ENCODE data around the gene LCP2.

Gene LCP2

GRCh38 chr5:170314541-170315095, 17.0 kb upstream of the LCP2 start:
- no peak for DNase-seq

GRCh38 chr5:170313816-170314215, 16.2 kb upstream of the LCP2 start:
- DNase-seq: no peak

- no peak for DNase-seq
Observed at GRCh38 chr5:170313344-170313743, 15.8 kb upstream of the LCP2 start.

DNA sequence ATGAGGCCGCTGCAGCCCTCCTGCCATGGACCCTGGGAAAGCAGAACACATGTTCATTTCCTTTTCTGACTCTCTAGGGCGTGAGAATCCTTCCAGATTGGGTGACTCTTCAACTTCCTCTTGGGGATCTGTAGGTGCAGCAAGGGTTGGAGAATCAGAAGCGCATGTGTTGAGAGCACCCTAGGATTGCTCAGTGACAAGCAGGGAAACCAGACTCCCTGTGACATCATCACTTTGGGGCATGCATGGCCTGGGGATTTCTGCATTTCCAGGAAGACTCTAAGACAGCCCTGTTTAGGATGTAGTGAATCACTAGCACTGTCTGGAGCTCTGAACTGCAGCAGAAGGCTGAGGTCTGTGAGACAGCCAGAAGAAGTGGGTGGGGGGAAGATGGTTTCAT, 15.1 kb upstream of the LCP2 start:
- no peak for DNase-seq

DNA sequence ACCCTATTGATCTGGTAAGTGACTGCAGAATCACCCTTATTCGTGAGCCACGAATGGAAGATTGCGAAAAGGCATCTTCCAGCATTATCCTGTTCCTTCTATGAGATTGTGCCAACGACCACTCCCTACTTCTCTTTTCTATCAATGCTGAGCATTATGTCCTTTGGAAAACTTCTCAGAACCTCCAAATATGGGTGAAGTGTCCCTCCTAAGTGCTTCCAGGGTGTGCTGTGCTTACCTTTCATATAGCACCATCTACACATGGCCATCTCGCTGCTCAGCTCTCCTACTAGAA, 14.7 kb upstream of the LCP2 start:
- no peak for DNase-seq

- no peak for DNase-seq
Observed at GRCh38 chr5:170311511-170312300, 14.1 kb upstream of the LCP2 start.

- no peak for DNase-seq
Observed at GRCh38 chr5:170310256-170310926, 12.8 kb upstream of the LCP2 start.

GRCh38 chr5:170308686-170309085, 11.1 kb upstream of the LCP2 start:
- no peak for DNase-seq

GRCh38 chr5:170307575-170308465, 10.2 kb upstream of the LCP2 start:
- no peak for DNase-seq

DNA sequence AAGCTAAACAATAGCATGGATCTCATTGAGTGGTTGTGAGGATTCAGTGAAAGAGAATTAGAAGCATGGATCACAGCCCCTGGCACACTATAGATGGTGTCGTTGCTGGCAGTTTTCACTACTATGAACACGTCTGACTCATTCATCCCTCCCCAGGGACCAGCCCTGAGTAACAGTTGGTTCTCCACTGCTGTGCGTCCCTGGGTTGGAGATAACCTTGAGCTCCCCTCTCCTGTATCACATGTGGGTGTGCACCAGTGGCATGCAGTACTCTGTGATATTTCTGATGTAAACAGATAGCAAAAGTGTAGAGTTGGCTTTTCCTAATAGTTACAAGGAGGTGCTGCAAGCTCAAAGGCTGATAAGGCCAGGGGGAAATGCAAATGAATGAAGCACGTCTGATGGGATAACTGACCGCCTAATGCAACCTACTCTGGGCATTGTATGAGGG, 8.8 kb upstream of the LCP2 start:
- no peak for DNase-seq

DNA sequence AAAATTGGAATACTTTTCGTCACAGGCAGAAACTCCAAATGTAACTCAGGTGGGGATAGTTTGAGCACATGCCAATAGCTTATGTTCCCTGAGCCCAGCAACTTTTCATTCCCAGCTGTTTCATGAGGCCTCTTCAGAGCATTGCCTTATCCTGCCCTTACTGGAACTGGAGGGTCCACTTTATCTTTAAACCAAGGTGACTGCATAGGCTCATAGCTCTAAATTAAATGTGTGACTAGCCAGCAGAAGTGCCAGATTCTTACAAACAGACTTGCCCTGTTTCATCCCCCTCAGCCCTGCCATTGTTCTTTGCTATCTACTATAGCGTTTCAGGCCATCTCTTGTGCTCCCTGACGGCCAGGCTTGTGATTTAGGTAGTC, 8.1 kb upstream of the LCP2 start:
- no peak for DNase-seq

DNA sequence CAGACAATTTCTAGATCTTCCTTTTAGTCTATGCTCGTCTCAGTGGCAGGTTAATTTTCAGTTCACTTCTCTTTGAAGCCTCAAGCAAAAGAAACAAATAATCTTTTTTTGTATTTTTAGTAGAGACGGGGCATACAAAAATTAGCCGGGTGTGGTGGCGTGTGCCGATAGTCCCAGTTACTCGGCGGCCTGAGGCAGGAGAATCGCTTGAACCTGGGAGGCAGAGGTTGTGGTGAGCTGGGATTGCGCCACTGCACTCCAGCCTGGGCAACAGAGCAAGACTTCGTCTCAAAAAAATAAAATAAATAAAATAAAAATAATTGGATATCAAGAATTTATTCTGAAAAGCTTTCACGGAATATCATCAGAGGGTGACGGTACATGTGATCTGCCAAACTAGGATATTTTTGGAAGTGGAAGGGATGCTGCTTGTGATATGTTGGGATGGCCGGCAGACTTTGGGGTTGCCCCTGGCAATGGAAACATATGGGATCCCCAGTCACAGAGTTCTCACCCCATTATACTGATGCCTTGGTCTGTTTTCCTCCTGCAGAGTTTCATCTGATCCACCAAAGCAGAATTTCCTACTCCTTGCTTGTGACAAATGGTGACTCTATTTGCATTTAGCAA, 7.6 kb upstream of the LCP2 start:
- no peak for DNase-seq

DNA sequence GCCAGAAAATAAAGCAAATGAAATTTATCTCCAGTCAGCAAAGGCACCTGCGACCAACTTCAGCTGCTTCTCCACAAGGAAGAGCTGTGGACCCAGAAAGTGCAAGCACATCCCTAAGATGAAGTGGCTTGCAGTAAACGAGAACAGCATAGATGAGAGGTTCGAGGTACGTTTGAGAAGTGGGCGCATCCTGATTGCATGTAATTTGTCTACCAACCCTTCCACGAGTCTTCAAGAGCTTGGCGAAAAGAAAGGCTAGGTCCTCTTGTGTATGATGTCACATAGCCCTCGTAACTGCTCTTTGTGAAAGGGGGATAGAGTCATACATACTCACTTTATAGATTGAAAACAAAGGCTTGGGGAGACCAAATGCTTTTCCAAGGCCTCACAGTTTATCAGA, 6.0 kb upstream of the LCP2 start:
- DNase-seq: no peak

GRCh38 chr5:170302653-170303501, 5.3 kb upstream of the LCP2 start:
- no peak for DNase-seq

DNA sequence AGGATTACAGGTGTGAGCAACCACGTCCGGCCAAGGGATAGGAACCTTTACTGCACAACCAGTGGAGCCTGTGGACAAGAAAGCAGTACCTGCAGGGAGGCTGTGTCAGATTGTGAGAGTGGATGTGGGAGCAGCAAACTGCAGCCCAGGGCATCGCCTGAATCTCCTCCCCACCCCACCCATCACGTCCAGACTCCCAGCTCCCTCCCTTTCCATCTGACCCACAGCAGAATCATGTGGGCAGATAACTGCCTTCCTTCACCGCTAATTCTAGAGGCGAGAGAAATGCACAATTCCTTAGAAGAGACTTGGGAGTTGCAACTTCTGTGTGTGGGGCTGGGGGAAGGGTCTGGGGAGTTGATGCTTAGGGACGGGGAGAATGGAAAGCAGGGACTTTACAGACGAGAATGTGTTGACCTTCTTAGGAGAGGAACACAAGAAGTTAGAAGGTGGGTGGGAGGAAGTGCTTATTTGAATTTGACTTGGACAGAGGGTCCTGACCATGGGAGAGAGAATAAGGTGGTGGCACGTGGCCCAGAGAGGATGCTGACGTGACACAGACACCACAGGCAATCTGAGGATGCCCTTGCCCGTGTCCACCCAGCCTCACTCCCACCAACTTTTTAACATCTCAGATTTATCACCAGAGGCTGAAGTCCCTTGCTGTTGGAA, 4.5 kb upstream of the LCP2 start:
- no peak for DNase-seq

- DNase-seq: no peak
Observed at GRCh38 chr5:170301149-170301548, 3.6 kb upstream of the LCP2 start.

GRCh38 chr5:170300361-170301013, 2.9 kb upstream of the LCP2 start:
- no peak for DNase-seq

DNA sequence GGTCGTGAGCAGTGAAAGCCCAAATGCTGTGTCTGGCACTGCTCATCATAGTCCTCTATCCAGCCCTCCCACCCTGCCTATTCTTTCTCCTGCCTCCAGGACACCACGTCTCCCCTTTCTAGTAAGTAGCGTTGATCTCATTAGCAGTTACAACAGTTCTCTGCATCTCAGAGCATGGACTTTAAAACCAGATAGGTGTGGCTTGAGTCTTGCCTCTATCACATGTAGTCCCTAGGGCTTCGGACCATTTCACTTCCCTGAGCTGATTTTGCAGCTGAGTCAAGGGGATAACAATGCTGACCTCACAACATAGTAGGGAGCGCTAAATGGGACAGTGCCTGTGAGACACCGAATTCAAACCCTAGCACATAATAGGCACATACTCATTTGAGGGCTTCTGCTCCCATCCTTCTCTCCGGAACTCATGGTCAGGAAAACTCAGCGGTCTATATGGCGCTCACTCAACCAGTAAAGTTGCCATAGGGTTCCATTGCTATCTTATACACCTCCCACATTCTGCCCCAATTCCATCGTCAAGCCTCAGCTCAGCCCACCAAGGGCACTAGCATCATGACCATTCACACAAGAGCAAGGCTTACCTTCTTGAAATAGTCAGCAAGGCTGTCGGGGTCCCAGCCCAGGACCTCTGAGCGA, 515 bp downstream of the LCP2 start:
- DNase-seq: no peak

- DNase-seq: no peak
Observed at GRCh38 chr5:170296036-170296934, 1.3 kb downstream of the LCP2 start.

Measured in NCI-H526 treated with DMSO at 0.1 percent for 48 hours (cell line).